ENCODE measurements around the gene EPM2A. TPM values are rescaled to one million over a fixed set of nuclear protein-coding genes. Genes with fewer than 3 reads are reported as not detected.

EPM2A gene
- total RNA-seq, 1 donor from 2014 or later = 7.6 TPM

- Histone ChIP-seq H3K9me3 (no peaks in the 10 kb centered on the region), H3K27me3 (no peaks in the 10 kb centered on the region), H3K4me3 (no peak overlapping the region), H3K27ac (no peak overlapping the region), H3K4me1 (no peaks in the 10 kb centered on the region), H3K36me3 (peaks cover 10 to 12% of the 10 kb centered on the region in 2 donors)
- no peak for TF ChIP-seq CTCF (IDR thresholded peaks at IDR 0.05)
- DNase-seq (ENCODE audit: low spot score in 2 of 2) = no peak
- intact Hi-C loops (cut with DNase I) = no loop called here
These were observed 112.1 kb downstream of the EPM2A start for GRCh38 chr6:145623231-145623630.

GRCh38 chr6:145621776-145622175 lies 113.5 kb downstream of the EPM2A start:
- Histone ChIP-seq H3K27me3 (no peaks in the 10 kb centered on the region), H3K4me3 (no peak overlapping the region), H3K27ac (no peak overlapping the region), H3K36me3 (peaks cover 1 to 3% of the 10 kb centered on the region in 2 donors), H3K4me1 (no peaks in the 10 kb centered on the region), H3K9me3 (no peaks in the 10 kb centered on the region)
- no peak for TF ChIP-seq CTCF (IDR thresholded peaks at IDR 0.05)
- DNase-seq (ENCODE audit: low spot score in 2 of 2) = no peak
- intact Hi-C loops (cut with DNase I) = no loop called here

GRCh38 chr6:145620088-145620487 lies 115.2 kb downstream of the EPM2A start:
- DNase-seq (ENCODE audit: low spot score in 2 of 2) = no peak
- H3K4me3 ChIP-seq = no peak overlapping the region
- H3K27ac ChIP-seq = no peak overlapping the region
- H3K4me1 ChIP-seq = no peaks in the 10 kb centered on the region
- TF ChIP-seq CTCF (IDR thresholded peaks at IDR 0.05) = no peak
- intact Hi-C loops (cut with DNase I) = no loop called here
- H3K9me3 ChIP-seq = no peaks in the 10 kb centered on the region
- no peaks in the 10 kb centered on the region for H3K36me3 ChIP-seq
- H3K27me3 ChIP-seq = no peaks in the 10 kb centered on the region

- intact Hi-C loops (cut with DNase I) = no loop called here
- DNase-seq (ENCODE audit: low spot score in 2 of 2) = no peak
- Histone ChIP-seq H3K4me1 (no peaks in the 10 kb centered on the region), H3K27me3 (no peaks in the 10 kb centered on the region), H3K4me3 (no peak overlapping the region), H3K9me3 (no peaks in the 10 kb centered on the region), H3K36me3 (no peaks in the 10 kb centered on the region), H3K27ac (no peak overlapping the region)
- no peak for TF ChIP-seq CTCF (IDR thresholded peaks at IDR 0.05)
These were observed 125.8 kb downstream of the EPM2A start for GRCh38 chr6:145609521-145609920.

- Histone ChIP-seq H3K4me1 (no peaks in the 10 kb centered on the region), H3K27me3 (no peaks in the 10 kb centered on the region), H3K36me3 (no peaks in the 10 kb centered on the region), H3K4me3 (no peak overlapping the region), H3K9me3 (no peaks in the 10 kb centered on the region), H3K27ac (no peak overlapping the region)
- DNase-seq (ENCODE audit: low spot score in 2 of 2) = no peak
- intact Hi-C loops (cut with DNase I) = no loop called here
- TF ChIP-seq CTCF (IDR thresholded peaks at IDR 0.05) = no peak
These were observed 126.5 kb downstream of the EPM2A start for GRCh38 chr6:145608850-145609249.

GRCh38 chr6:145603991-145604390 lies 131.3 kb downstream of the EPM2A start:
- no peaks in the 10 kb centered on the region for H3K36me3 ChIP-seq
- H3K27ac ChIP-seq = no peak overlapping the region
- no peak overlapping the region for H3K4me3 ChIP-seq
- intact Hi-C loops (cut with DNase I) = no loop called here
- no peak for DNase-seq (ENCODE audit: low spot score in 2 of 2)
- no peaks in the 10 kb centered on the region for H3K27me3 ChIP-seq
- no peak for TF ChIP-seq CTCF (IDR thresholded peaks at IDR 0.05)
- H3K9me3 ChIP-seq = no peaks in the 10 kb centered on the region
- H3K4me1 ChIP-seq = no peaks in the 10 kb centered on the region

All from ascending aorta (tissue), 2 donors.